GM21737 (cell line): ENCODE results near the gene MARCHF11.

ENCODE experiments used
- ATAC-seq: cut with Tn5 transposase; IDR thresholded peaks from one replicate; pipeline ENCODE4 v1.9.1; 2021; ENCODE audit warnings: mild to moderate bottlenecking, moderate library complexity; ENCODE audit not compliant: unreplicated experiment

MARCHF11 gene, protein sequence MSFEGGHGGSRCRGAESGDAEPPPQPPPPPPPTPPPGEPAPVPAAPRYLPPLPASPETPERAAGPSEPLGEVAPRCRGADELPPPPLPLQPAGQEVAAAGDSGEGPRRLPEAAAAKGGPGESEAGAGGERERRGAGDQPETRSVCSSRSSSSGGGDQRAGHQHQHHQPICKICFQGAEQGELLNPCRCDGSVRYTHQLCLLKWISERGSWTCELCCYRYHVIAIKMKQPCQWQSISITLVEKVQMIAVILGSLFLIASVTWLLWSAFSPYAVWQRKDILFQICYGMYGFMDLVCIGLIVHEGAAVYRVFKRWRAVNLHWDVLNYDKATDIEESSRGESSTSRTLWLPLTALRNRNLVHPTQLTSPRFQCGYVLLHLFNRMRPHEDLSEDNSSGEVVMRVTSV

DNA sequence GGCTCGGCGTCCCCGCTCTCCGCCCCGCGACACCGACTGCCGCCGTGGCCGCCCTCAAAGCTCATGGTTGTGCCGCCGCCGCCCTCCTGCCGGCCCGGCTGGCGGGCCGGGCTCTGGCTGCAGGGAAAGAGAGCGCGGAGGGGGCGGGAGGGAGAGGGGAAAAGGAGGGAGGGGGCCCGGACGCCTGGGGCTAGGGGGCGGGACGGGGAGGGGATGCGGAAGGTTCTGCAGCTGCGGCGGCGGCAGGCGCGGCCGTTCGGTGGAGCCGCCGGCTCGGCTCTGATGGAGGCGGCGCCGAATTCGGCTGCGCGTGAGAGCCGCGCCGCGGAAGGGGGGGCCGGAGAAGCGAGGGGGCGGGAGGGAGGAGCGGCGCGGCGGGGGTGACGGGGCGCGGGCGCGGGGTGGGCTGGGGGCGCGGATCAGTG lies at the start of gene MARCHF11:
TSS of gene MARCHF11 (minus strand) at position 281 of the 425 bp plus-strand sequence. CDS start at position 65, 216 bp downstream.
- ATAC-seq, result no peak

DNA sequence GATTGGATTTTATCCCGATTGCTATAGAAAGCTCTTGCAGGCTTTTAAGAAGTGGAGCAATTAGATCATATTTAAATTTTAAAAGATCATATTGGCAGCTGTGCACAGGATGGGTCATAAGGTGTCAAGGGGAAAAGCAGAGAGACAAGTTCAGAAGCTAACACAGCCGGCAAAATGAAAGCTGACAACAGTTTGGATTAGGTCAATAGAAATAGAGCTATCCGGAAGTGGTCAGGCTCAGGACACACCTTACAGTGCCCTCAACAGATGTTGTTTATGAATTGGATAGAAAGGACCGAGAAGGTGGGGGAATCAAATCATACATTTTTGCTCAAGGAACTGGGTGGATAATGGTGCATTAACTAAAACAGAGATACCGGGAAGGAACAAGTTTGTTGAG lies 46.3 kb upstream of the MARCHF11 start:
- ATAC-seq, result no peak

DNA sequence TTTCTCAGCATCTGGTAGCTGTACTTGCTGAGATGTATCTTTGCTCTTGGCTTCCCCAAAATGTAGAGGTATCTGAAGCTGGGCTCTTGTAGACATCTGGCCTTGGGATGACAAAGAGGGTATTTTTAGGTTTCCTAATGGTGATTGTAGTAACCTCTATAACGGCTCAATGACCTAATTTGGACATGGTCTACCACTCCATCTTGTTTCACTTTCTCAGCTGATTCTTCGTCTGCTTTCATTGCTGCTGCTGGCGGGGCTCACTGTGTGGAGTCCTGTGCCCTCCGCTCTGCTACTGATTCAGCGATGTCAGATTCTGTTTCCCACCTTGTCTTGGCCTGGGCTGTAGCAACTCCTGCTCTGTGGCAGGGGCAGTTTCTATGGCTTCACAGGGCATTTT lies 12.7 kb upstream of the MARCHF11 start:
- ATAC-seq, result no peak

DNA sequence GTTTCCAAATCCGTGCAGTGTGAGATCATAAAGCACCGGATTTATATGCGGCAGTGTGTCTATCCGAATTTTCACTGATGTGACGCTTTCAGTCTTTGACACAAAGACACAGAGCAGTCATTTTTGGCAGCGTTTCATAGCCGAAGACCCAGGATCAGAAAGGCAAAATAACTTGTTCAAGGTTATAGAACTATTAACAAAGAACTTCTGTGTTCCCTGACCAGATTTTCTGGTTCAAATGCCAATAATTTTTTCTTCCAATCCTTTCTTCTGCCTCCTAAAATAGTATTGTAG lies 1.1 kb upstream of the MARCHF11 start:
- no peak for ATAC-seq

DNA sequence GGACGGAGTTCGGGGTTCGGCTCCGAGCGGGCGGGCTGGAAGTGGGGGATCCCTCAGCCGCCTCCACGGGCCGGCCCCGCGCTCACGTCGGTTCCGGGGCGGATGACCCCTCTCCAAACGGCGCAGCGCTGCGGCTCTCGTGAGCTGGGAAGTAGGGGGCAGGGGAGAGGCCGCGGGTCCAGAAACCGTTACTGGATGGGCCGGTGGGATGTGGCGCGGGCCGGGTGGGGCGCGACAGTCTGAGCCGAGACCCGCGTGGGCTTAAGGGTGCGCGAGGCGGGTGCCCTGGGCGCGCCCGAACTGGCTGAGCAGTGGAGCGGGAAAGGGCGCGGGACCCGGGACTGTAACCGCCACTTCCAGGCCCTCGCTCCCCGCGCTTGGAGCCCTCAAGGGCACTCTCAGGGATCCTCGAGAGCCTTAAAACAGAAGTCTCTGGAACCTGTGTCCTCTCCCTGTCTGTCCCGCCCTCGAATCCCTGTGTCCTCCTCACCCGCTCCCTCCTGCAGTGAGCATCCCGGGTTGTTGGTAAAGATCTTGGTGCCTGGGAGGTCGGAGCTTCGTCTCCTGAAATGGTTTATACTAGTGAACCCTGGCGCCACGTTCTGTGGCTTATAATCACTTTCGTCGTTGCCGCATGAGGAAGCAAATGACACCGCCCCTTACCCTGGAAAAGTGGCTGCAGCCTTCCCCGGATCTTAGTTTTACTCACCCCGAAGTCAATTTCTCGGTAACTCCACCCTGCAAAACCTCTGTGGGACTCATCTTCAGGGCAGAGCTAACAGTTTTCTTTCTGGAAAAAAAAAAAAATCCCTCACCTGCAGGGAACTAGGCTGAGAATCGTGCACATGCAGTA lies 571 bp upstream of the MARCHF11 start:
- ATAC-seq, result no peak

DNA sequence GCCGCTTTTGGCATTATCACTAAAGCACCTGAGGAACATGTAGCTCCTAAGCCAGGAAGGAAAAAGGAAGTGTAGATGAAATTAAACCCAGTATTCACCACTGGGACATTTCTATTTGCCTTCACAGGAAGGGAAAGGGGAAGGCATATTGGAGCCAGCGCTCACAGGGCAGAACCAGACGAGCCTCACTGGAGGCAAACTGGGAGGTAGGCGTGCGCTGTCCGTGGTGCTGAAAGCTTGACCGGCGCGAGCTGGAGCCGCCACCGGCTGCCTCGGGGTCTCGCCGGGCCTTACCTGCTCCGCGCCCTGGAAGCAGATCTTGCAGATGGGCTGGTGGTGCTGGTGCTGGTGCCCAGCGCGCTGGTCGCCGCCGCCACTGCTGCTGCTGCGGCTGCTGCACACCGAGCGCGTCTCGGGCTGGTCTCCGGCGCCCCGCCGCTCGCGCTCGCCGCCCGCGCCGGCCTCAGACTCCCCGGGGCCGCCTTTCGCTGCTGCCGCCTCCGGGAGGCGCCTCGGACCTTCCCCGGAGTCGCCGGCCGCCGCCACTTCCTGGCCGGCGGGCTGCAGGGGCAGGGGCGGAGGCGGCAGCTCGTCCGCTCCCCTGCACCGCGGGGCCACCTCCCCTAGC lies 732 bp downstream of the MARCHF11 start:
- ATAC-seq, result no peak

DNA sequence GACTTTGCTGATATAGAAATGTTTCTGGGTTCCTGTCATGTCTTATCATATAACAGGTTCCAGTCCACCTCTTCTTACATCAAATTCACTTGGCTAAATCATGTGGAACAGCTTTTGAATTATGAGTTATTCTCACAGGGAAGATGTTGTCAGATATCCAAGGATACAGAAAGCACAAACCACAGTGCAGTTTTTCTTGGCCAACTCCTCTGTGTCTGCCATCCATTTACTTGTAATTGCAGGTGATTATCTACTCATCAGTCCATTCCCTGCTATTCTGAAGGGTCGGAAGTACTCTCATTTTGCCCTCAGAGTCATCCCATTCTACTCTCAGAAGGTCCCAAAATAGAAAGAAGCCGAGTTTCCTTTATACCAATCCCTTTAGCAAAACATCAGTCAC lies 10.0 kb downstream of the MARCHF11 start:
- no peak for ATAC-seq

DNA sequence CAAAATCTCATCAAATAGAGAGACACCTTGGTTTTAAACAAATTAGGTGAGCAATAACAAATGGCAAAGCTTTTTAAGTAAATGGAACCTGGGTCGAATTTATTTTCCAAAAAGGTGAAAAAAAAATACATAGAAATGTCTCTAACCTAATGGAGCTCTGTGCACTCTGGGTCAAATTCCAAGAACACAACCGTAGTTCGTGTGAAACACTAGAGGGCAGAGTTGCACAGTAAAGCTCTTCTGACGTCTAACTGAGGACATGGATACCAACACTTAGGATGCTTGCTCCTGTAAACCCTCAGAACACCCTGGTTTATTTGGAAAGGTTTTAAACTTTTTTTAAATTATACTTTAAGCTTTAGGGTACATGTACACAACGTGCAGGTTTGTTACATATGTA lies 18.9 kb downstream of the MARCHF11 start:
- peak; percentile 76 for ATAC-seq

DNA sequence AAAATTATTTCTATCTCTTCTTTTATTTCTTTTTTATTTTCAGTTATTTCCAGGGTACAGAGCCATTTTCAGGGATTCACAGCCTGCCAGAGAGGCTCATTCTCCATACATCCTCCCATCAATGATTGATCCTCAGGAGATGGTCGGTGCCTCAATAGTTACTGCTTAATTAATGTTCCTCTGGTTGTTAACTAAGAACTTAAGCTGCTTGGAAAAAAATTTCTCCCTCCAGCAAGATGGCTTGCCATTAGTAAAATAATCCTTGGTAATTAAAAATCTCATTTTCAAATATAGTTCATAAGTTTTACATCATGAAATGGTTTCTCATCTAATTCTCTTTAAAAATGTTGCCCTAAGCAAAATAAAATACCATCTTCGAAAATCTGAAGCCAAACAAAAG lies 20.0 kb downstream of the MARCHF11 start:
- ATAC-seq, result no peak

DNA sequence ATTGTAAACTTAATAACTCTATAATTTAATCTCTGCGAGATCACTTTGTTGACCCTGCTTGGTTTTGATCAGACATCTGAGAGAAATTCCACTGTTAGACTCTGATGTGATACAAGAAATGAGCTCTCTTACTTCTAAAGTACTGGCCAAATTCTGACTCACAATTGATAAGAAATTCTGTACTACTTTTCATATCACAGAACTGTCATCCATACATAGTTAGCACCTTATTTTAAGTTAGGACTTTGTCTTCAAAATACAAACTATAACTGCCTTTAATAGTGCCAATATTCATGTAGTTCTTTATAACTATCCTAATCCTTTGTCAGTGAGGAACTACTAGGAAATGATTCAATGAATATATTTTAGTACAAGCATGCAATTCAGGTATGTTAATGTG lies 23.4 kb downstream of the MARCHF11 start:
- ATAC-seq, result no peak

DNA sequence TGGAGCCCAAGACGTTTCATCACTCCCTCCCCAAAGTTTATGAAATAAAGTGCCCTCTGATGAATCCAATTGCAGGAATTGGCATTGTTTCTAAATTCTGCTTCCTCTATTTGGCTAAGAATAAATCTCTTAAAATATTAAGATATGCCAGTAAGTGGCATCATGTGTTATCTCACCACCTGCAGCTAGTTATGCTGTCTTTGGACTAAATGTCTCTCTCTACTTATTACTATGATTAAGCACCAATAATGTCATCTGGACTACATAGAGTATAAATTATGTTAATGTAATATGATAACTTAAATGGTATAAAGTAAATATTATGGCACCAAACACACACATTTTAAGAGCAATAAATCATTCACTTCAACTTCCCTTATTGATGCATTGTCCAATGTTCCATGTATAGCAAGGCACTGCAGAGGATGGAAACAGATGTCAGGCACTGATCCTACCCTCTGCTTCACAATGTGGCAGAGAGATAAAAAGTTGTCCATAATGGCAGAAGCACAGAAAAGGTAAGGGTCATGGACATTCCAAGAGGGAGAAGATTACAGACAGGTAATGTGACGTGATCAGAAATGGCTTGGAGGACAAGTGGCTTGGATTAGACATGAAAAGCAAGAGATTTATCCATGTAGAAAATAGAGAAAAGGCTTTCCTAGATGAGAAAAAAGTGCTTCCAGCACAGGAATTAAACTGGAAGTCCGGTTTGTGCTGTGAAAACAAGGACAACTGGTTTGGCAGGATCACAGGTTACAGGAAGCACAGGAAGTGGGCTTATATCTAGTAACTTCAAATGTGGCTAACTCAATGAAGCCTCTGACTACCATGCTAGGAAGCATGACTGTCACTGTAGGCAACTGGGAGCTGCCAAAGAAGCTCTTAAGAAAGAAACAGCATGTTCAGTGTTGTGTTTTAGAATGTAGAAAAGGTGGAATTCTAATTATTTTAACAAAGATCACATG lies 26.7 kb downstream of the MARCHF11 start:
- ATAC-seq, result no peak

DNA sequence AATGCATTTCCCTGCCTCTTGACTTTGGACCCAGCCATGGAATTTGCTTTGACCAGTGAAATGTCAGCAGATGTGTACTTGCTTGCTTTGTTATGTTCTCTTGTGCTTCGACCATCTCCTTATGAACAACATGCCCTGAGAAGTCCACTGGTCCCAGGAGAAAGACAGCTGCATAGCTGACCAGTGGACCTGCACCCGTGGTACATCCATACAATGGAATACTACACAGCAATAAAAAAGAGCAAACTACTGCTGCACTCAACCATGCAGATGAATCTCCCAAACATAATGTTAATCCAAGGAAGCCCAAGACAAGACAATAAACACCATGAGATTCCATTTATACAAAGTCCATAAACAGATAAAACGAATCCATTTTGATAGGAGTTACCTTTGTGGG lies 30.0 kb downstream of the MARCHF11 start:
- ATAC-seq, result no peak

DNA sequence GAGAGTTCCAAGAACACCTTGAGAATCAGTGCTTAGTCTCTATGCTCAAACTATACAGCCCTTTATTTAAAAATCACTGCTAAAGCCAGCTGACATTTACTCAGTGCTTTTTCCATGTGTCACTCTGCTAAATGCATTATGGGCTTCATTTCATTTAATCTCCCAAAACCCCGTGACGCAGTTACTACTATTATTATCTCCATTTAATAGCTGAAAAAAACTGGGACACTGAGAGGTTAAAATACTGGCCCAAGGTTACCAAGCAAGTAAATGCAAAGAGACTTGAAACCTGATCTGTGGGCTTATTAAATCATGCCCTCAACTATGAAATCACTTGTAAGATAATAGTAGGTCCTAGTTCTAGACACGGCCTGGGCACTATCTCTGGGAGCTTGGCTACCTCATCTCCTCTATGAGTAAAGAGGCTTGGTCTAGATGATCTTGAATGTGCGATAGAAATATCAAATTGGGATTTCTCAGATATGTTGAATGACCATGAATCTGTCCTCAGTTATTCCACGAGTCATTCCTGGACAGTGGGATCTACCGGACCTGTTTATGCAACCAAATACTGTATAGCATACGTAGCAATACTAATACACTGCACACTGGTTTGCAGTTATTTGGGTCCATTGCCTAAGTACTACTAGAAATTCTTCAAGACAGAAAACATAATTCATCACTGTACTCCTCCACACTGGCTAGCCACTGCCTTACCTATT lies 32.3 kb downstream of the MARCHF11 start:
- ATAC-seq, result no peak

DNA sequence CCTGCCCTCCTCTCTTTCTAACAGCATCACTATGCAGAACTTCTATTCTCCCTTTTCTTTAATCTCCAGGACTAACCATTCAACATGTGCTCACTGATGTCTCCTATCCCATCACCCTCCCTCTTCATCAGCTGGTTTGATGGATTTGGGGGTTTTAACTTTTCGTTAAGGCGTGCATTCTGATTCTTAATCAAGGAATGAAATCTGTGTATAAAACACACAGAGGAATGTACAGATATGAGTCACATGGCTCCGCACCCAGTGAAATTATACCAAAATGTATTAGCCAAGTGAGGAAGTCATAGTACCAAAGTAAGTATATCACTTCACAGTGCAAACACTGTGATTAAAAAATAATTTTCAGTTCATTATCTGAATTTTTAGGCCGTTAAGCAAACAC lies 35.2 kb downstream of the MARCHF11 start:
- ATAC-seq, result no peak

DNA sequence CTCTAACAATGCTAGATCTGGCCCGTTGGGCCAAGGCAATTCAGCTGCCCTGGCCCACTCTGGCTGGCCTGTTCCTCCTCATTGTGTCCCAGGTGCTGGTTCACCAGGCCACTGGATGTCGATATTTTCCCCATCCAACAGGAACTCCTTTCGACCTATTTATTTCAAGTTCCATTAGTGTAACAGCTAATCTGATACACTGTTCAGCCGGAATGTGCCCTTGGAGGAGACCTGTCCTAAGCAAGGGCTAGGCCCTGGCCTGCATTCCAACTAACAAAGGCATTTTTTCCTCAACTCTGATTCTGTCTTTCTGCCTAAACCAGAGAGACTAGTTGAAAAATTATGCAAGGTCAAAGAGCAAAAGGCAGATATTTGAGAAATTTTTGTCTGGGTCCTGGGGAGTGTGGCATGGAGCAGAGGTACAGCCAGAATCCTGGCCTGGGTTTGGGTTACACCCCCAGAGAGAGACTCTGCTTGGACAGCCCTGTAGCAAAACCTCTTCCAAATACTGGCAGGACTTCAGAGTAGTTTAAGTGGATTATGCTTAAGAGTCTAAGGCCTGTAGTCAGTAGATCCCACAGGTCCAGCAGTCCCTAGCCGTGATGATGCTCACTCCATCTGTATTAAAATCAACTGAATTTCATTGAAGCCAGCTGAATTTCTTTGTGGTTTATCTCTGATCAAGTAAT lies 36.1 kb downstream of the MARCHF11 start:
- no peak for ATAC-seq

DNA sequence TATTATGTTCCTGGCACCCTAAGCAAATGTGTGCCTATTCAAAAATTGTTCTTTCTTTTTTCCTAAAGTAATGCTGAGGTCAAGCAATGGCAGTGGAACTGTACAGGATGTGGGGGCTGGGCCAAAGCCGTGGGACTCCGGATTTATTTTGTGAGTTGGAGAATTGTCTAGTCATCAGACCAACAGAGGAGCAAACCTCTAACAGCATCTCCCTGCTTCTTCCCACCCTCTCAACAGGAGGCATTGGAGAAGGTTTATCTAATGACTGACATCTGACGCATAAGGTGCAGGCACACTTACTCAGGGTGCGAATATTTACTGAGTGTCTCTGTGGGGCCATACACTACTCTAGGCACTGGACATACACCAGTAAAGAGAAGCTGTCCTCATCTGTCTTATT lies 38.6 kb downstream of the MARCHF11 start:
- ATAC-seq, result no peak

DNA sequence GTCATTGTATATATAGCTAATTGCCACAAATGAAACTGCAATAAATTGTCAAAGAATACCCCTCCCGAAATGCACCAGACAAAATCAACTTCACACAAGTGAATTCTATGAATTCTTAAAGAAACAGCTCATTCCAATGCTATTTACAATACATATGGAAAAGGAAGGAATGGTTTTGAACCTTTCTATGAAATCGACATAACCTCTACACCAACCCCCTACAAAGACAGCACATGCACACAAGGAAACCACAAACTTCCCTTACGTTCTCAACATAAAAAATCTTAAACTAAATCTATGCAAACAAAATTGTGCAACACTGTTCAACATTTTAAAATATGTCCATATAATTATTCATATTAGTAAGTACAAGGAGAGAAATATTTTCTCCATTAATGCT lies 39.2 kb downstream of the MARCHF11 start:
- ATAC-seq, result no peak

DNA sequence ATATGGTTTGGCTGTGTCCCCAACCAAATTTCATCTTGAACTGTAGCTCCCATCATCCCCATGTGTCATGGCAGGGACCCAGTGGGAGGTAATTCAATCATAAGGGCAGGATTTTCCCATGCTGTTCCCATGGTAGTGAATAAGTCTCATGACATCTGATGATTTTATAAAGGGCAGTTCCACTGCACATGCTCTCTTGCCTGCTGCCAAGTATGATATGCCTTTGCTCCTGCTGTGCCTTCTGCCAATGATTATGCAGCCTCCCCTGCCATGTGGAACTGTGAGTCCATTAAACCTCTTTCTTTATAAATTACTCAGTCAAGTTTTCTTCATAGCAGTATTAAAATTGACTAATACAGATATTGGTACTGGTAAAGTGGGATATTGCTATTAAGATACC lies 42.4 kb downstream of the MARCHF11 start:
- ATAC-seq, result no peak

DNA sequence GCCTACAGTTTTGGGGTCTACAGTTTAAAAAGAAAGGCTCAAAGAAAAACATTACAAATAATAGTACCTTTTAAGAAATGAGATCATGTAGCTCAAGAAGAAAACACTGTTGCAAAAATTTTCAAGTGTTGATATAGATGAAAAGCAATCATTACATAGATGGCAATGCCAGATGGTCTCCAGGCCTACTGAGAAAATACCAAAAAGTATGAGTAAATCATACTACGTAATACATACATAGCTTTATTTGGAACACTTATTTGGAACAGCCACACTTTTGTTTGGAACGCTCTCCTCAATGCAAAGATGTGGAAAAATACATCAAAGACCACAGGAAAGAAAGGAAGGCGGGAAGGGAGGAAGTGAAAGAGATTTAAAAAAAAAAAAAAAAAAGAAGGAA lies 44.1 kb downstream of the MARCHF11 start:
- ATAC-seq, result no peak
